Stimulated activated CD4-positive, alpha-beta T cell treated with anti-CD3 and anti-CD28 coated beads, Interleukin-4, amount 100 ng/mL, for 24 hours (primary cell): Measurements from ENCODE around the gene RIGI.
"Not testable (repeated sequence)": the region's sequence is repeated elsewhere in the genome, so short reads cannot be mapped to it uniquely, and the experiment has no call there.

ENCODE experiments used
- DNase-seq: peaks from one replicate; pipeline ENCODE4 v3.0.0-alpha.2; 2020

RIGI gene

GRCh38 chr9:32526041-32526706 lies at the start of gene RIGI:
TSS of gene RIGI (minus strand) at chr9:32526196. CDS start at chr9:32526166, 30 bp downstream.
- DNase-seq, result peak; percentile 78

- DNase-seq, result no peak
Measured at GRCh38 chr9:32574858-32575257, 48.9 kb upstream of the RIGI start.

GRCh38 chr9:32573821-32574220 lies 47.8 kb upstream of the RIGI start:
- DNase-seq, result no peak

- DNase-seq, result peak; percentile 95
Measured at GRCh38 chr9:32572900-32573523, 47.0 kb upstream of the RIGI start, which contains the start of gene NDUFB6. TSS of gene NDUFB6 (minus strand) at chr9:32573159. CDS start at chr9:32573060, 99 bp downstream.

- peak; percentile 80 for DNase-seq
Measured at GRCh38 chr9:32571969-32572899, 46.2 kb upstream of the RIGI start.

GRCh38 chr9:32570262-32570661 lies 44.3 kb upstream of the RIGI start:
- DNase-seq, result no peak

GRCh38 chr9:32566770-32567169 lies 40.8 kb upstream of the RIGI start:
- no peak for DNase-seq

GRCh38 chr9:32565967-32566366 lies 40.0 kb upstream of the RIGI start:
- DNase-seq, result no peak

- no peak for DNase-seq
Measured at GRCh38 chr9:32558408-32558934, 32.5 kb upstream of the RIGI start.

GRCh38 chr9:32554591-32554990 lies 28.6 kb upstream of the RIGI start:
- no peak for DNase-seq

GRCh38 chr9:32554107-32554506 lies 28.1 kb upstream of the RIGI start:
- no peak for DNase-seq

GRCh38 chr9:32552172-32552872 lies 26.3 kb upstream of the RIGI start, which contains the start of the genes SMIM27 and TOPORS:
TSS of gene SMIM27 (plus strand) at chr9:32552327. CDS start at chr9:32552435, 108 bp downstream.
TSS of gene TOPORS (minus strand) at chr9:32552586. CDS start at chr9:32552436, 150 bp downstream.
- DNase-seq, result peak; percentile 92

GRCh38 chr9:32551276-32552051 lies 25.5 kb upstream of the RIGI start:
- peak; percentile 57 for DNase-seq

- DNase-seq, result peak; percentile 92
Measured at GRCh38 chr9:32550562-32551275, 24.7 kb upstream of the RIGI start.

- peak; percentile 12 for DNase-seq
Measured at GRCh38 chr9:32550150-32550561, 24.2 kb upstream of the RIGI start.

- DNase-seq, result not testable (repeated sequence)
Measured at GRCh38 chr9:32548213-32548612, 22.2 kb upstream of the RIGI start.

- no peak for DNase-seq
Measured at GRCh38 chr9:32545884-32546283, 19.9 kb upstream of the RIGI start.

- no peak for DNase-seq
Measured at GRCh38 chr9:32543047-32543446, 17.1 kb upstream of the RIGI start.

GRCh38 chr9:32533816-32534215 lies 7.8 kb upstream of the RIGI start:
- DNase-seq, result no peak

GRCh38 chr9:32533336-32533735 lies 7.3 kb upstream of the RIGI start:
- no peak for DNase-seq

GRCh38 chr9:32526707-32527048 lies 682 bp upstream of the RIGI start:
- no peak for DNase-seq
